MM.1S (cell line): ENCODE results near the gene CADPS.

Experiments
- CTCF ChIP-seq: fragments of 300-600 bp; sonication (generic); IDR thresholded peaks from 2 replicates; pipeline ENCODE4 v1.5.1; 2016; ENCODE audit warnings: antibody characterized with exemption, low read length, mixed read lengths
- EZH2 ChIP-seq: fragments of 300-600 bp; sonication (generic); optimal IDR thresholded peaks from 2 replicates; pipeline ENCODE3; 2017; ENCODE audit warnings: low read depth, mild to moderate bottlenecking, antibody characterized with exemption, low read length, mixed read lengths

GRCh38 chr3:62436785-62437184 lies 438.4 kb downstream of the CADPS start:
- no peak for TF ChIP-seq CTCF
- TF ChIP-seq EZH2: no peak
